ENCODE measurements around the gene PLGRKT.
"Not testable (repeated sequence)": the region's sequence is repeated elsewhere in the genome, so short reads cannot be mapped to it uniquely, and the experiment has no call there.

The PLGRKT gene

GRCh38 chr9:5437254-5438216, at the start of gene PLGRKT:
Gene PLGRKT, minus strand, starts transcription at chr9:5437925. Its CDS starts 5,948 bp downstream, at chr9:5431977.
- peak; percentile 69 to 86 (median 75) for DNase-seq

- DNase-seq = no peak
These were observed 49.3 kb upstream of the PLGRKT start for GRCh38 chr9:5486988-5487387.

GRCh38 chr9:5485378-5486085, 47.8 kb upstream of the PLGRKT start:
- no peak for DNase-seq

- DNase-seq = no peak
These were observed 45.6 kb upstream of the PLGRKT start for GRCh38 chr9:5483306-5483705.

- no peak for DNase-seq
These were observed 44.5 kb upstream of the PLGRKT start for GRCh38 chr9:5482194-5482593.

GRCh38 chr9:5481322-5482040, 43.8 kb upstream of the PLGRKT start:
- no peak for DNase-seq

GRCh38 chr9:5480919-5481318, 43.2 kb upstream of the PLGRKT start:
- no peak for DNase-seq

GRCh38 chr9:5479994-5480694, 42.4 kb upstream of the PLGRKT start:
- DNase-seq = no peak

GRCh38 chr9:5478206-5478605, 40.5 kb upstream of the PLGRKT start:
- DNase-seq = no peak

- DNase-seq = not testable (repeated sequence)
These were observed 37.9 kb upstream of the PLGRKT start for GRCh38 chr9:5475611-5476010.

- DNase-seq = no peak
These were observed 33.1 kb upstream of the PLGRKT start for GRCh38 chr9:5470816-5471215.

- no peak for DNase-seq
These were observed 32.4 kb upstream of the PLGRKT start for GRCh38 chr9:5470122-5470521.

GRCh38 chr9:5468850-5469249, 31.1 kb upstream of the PLGRKT start:
- DNase-seq = no peak

- DNase-seq = no peak
These were observed 29.0 kb upstream of the PLGRKT start for GRCh38 chr9:5466766-5467165.

- DNase-seq = no peak
These were observed 28.3 kb upstream of the PLGRKT start for GRCh38 chr9:5466005-5466404.

GRCh38 chr9:5464831-5465330, 27.2 kb upstream of the PLGRKT start:
- not testable (repeated sequence) for DNase-seq

GRCh38 chr9:5460157-5460556, 22.4 kb upstream of the PLGRKT start:
- no peak for DNase-seq

- DNase-seq = peak in 1 of 4 experiments; percentile 1
These were observed 21.6 kb upstream of the PLGRKT start for GRCh38 chr9:5459289-5459829.

- DNase-seq = no peak
These were observed 17.5 kb upstream of the PLGRKT start for GRCh38 chr9:5455181-5455580.

- DNase-seq = no peak
These were observed 15.9 kb upstream of the PLGRKT start for GRCh38 chr9:5453673-5454072.

- no peak for DNase-seq
These were observed 15.3 kb upstream of the PLGRKT start for GRCh38 chr9:5453004-5453403.

GRCh38 chr9:5452286-5452609, 14.5 kb upstream of the PLGRKT start:
- DNase-seq = no peak
